GM19328 (cell line): ENCODE data around the gene BICDL1.
"Not testable (repeated sequence)": the region's sequence is repeated elsewhere in the genome, so short reads cannot be mapped to it uniquely, and the experiment has no call there.

Source experiments
- ATAC-seq: cut with Tn5 transposase; IDR thresholded peaks from one replicate; pipeline ENCODE4 v1.9.1; 2021; ENCODE audit warnings: mild to moderate bottlenecking, moderate library complexity; ENCODE audit not compliant: unreplicated experiment

The BICDL1 gene

GRCh38 chr12:119988472-119989360 is at the start of gene BICDL1:
Gene BICDL1, plus strand, starts transcription at chr12:119989236. Its CDS starts 633 bp downstream, at chr12:119989869.
- peak; percentile 77 for ATAC-seq

GRCh38 chr12:119940897-119941296 is 48.1 kb upstream of the BICDL1 start:
- ATAC-seq, result no peak

GRCh38 chr12:119942386-119942785 is 46.6 kb upstream of the BICDL1 start:
- ATAC-seq, result no peak

GRCh38 chr12:119946213-119946612 is 42.8 kb upstream of the BICDL1 start:
- ATAC-seq, result no peak

- no peak for ATAC-seq
Observed at GRCh38 chr12:119949145-119949544, 39.9 kb upstream of the BICDL1 start.

- no peak for ATAC-seq
Observed at GRCh38 chr12:119949594-119949993, 39.4 kb upstream of the BICDL1 start.

- no peak for ATAC-seq
Observed at GRCh38 chr12:119956047-119956446, 33.0 kb upstream of the BICDL1 start.

DNA sequence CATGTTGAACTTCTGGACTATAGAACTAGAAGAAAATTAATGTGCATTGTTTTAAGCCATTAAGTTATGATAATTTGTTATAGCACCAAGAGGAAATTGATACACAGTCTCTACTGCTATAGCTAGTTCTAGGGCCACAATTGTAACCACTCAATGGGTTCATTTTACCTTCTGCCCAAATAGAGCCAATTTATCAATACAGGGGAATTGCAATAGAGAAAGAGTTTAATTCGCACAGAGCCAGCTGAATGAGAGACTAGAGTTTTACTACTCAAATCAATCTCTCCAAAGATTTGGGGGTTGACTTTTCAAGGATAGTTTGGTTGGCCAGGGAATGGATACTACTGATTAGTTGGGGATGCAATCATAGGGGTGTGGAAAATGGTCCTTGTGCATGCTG is 31.9 kb upstream of the BICDL1 start:
- no peak for ATAC-seq

DNA sequence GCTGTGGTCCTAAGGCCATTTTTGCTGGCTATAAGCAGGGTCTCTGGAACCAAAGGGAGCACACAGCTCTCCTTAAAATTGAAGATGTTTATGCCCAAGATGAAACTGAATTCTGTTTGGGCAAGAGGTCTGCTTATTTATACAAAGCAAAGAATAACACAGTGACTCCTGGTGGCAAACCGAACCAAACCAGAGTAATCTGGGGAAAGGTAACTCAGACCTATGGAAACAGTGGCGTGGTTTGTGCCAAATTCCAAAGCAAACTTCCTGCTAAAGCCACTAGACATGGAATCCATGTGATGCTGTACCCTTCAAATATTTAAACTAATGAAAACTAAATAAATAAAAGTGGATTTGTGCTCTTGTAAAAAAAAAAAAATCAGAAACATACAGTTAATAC is 29.6 kb upstream of the BICDL1 start:
- ATAC-seq, result no peak

GRCh38 chr12:119964123-119964522 is 24.9 kb upstream of the BICDL1 start:
- ATAC-seq, result no peak

- no peak for ATAC-seq
Observed at GRCh38 chr12:119964929-119965328, 24.1 kb upstream of the BICDL1 start.

DNA sequence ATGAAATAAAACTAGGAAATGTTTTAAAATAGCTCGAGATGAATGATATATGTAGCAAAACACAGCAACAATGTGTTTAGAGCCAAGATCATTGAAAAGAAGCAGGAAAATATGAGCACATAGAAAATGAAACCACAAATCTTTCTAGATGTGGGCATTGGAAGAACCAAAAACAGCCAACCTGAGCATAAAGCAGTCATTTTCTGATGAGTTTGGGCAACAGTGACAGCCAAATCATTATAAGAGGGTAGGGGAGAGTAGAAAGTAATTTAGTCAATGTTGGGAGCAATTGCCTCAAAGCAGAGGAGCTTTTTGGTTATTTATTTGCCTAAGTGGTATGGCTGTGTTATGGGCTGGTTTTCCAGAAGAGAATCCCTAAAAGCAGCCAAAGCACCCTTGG is 8.8 kb upstream of the BICDL1 start:
- no peak for ATAC-seq

DNA sequence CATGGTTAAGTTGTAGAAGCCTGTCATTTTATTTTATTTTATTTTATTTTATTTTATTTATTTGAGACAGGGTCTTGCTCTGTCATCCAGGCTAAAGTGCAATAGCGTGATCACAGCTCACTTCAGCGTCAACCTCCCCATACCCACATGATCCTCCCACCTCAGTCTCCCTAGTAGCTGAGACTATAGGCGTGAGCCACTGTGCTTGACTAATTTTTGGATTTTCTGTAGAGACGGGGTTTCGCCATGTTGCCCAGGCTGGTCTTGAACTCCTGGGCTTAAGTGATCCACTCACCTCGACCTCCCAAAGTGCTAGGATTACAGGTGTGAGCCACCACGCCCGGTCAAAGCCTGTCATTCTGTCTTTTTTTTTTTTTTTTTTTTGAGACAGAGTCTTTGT is 8.3 kb upstream of the BICDL1 start:
- not testable (repeated sequence) for ATAC-seq

GRCh38 chr12:119989361-119989730 is 310 bp downstream of the BICDL1 start:
- ATAC-seq, result peak; percentile 15

- peak; percentile 27 for ATAC-seq
Observed at GRCh38 chr12:119989731-119990381, 820 bp downstream of the BICDL1 start.

- ATAC-seq, result no peak
Observed at GRCh38 chr12:119990382-119990874, 1.4 kb downstream of the BICDL1 start.

- no peak for ATAC-seq
Observed at GRCh38 chr12:119992129-119992705, 3.2 kb downstream of the BICDL1 start.

GRCh38 chr12:119994892-119995658 is 6.0 kb downstream of the BICDL1 start:
- ATAC-seq, result no peak

- ATAC-seq, result no peak
Observed at GRCh38 chr12:119996417-119996816, 7.4 kb downstream of the BICDL1 start.

DNA sequence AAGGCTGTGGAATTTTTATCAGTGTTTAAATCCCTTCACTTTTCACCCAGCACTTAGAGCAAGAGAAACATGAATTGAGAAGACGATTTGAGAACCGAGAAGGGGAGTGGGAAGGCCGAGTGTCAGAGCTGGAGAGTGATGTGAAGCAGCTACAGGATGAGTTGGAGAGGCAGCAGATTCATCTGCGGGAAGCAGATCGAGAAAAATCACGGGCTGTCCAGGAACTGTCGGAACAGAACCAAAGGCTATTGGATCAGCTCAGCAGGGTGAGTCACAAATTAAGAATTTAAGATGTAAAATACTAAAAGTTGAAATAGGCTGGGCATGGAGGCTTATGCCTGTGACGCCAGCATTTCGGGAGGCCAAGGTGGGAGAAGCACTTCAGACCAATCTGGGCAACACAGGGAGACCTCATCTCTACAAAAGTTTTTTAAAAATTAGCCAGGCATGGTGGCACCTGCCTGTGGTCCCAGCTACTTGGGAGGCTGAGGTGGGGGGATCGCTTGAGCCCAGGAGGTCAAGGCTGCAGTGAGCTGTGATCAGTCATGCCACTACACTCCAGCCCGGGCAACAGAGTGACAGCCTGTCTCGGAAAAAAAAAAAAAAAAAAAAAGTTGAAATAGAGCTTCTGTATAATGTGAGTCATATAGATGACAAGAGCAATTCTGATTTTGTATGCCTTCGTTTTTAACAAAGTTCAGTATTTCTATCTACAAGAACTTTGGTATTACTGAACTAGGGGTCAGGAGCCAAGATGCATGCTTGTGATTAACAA is 9.6 kb downstream of the BICDL1 start:
- no peak for ATAC-seq
